HepG2 (cell line): ENCODE measurements around the gene DBNDD1. TPM values are rescaled to one million over a fixed set of nuclear protein-coding genes. Genes with fewer than 3 reads are reported as not detected.

Experiments
- ATF5 ChIP-seq: sonication (generic); formaldehyde crosslinking; IDR thresholded peaks from 2 replicates; pipeline ENCODE4 v1.4.0; 2020; ENCODE audit warnings: mild to moderate bottlenecking, low read depth, missing genetic modification reagents
- E2F1 ChIP-seq: sonication (generic); formaldehyde crosslinking; IDR thresholded peaks from 2 replicates; pipeline ENCODE4 v1.5.0; 2020; ENCODE audit warnings: missing genetic modification reagents
- HNF4A ChIP-seq: sonication (generic); formaldehyde crosslinking; IDR thresholded peaks from 2 replicates; pipeline ENCODE4 v1.4.0; 2020; ENCODE audit warnings: missing genetic modification reagents
- HNF4G ChIP-seq, 2 experiments: sonication (generic) in 1 of 2; formaldehyde crosslinking in 1 of 2; IDR thresholded peaks; 2 replicates each; pipeline versions ENCODE4 v1.4.0 to v1.6.1; 2011 to 2020; ENCODE audit warnings: borderline replicate concordance in 2 of 2, low read depth in 2 of 2, mild to moderate bottlenecking in 2 of 2, low read length in 1 of 2, missing genetic modification reagents in 1 of 2, moderate library complexity in 1 of 2
- NR2F2 ChIP-seq: IDR thresholded peaks from 2 replicates; pipeline ENCODE4 v1.6.1; 2012; ENCODE audit warnings: low read depth, inconsistent platforms, borderline replicate concordance
- PHF8 ChIP-seq: sonication (generic); formaldehyde crosslinking; IDR thresholded peaks from 2 replicates; pipeline ENCODE4 v1.5.0; 2020; ENCODE audit warnings: missing genetic modification reagents
- SNAPC4 ChIP-seq: sonication (generic); formaldehyde crosslinking; IDR thresholded peaks from 2 replicates; pipeline ENCODE4 v1.4.0; 2020; ENCODE audit warnings: mild to moderate bottlenecking, missing genetic modification reagents
- ZBTB8A ChIP-seq: sonication (generic); formaldehyde crosslinking; IDR thresholded peaks from 2 replicates; pipeline ENCODE4 v1.4.0; 2020; ENCODE audit warnings: mild to moderate bottlenecking, low read depth, missing genetic modification reagents, borderline replicate concordance
- ZNF225 ChIP-seq: sonication (generic); formaldehyde crosslinking; IDR thresholded peaks from 2 replicates; pipeline ENCODE4 v1.4.0; 2020; ENCODE audit warnings: mild to moderate bottlenecking, missing genetic modification reagents
- ZNF234 ChIP-seq: sonication (generic); formaldehyde crosslinking; conservative IDR thresholded peaks from 2 replicates; pipeline ENCODE4 v1.5.1; 2020; ENCODE audit warnings: mild to moderate bottlenecking, missing genetic modification reagents
- ZNF430 ChIP-seq: sonication (generic); formaldehyde crosslinking; IDR thresholded peaks from 2 replicates; pipeline ENCODE4 v1.9.0; 2021; ENCODE audit warnings: mild to moderate bottlenecking, missing genetic modification reagents
- ZNF609 ChIP-seq: sonication (generic); formaldehyde crosslinking; IDR thresholded peaks from 2 replicates; pipeline ENCODE4 v1.4.0; 2020; ENCODE audit warnings: mild to moderate bottlenecking, missing genetic modification reagents, borderline replicate concordance
- ZNF614 ChIP-seq: IDR thresholded peaks from 2 replicates; pipeline ENCODE4 v1.6.1; 2018; ENCODE audit warnings: missing biosample characterization, missing genetic modification reagents, inconsistent platforms, borderline replicate concordance
- ZNF83 ChIP-seq: sonication (generic); formaldehyde crosslinking; IDR thresholded peaks from 2 replicates; pipeline ENCODE4 v1.4.0; 2020; ENCODE audit warnings: missing genetic modification reagents, mild to moderate bottlenecking, borderline replicate concordance
- polyA plus RNA-seq, 8 experiments: library from polyadenylated mRNA; depleted of rRNA in 3 of 8; stranded (reverse) in 7 of 8; unstranded in 1 of 8; fragments of >200 nt; fragmentation: Illumina TruSeq in 4 of 8; extraction: Trizol in 4 of 8; gene quantifications; 2 replicates each; pipeline versions ENCODE4 v1.2.1 to v1.2.3, GENCODE V29; 2011 to 2016; ENCODE audit warnings: low read depth in 4 of 8, missing spikeins in 1 of 8, mixed read lengths in 1 of 8; ENCODE audit not compliant: insufficient read depth in 1 of 8
- total RNA-seq, 5 experiments: library from RNA; depleted of rRNA; stranded (reverse); fragments of >200 nt; fragmentation: Illumina TruSeq; extraction: Trizol; gene quantifications; 2 replicates each; pipeline ENCODE4 v1.2.3, GENCODE V29; 2016; ENCODE audit warnings: low read depth in 1 of 5

Gene DBNDD1
- total and polyA plus RNA-seq, 2 of the 13 experiments (the other 11 are each of a cell fraction or from before 2014, with no cell fraction given): 17.0 to 40.4 TPM

GRCh38 chr16:89971495-89972243 lies 47.6 kb downstream of the DBNDD1 start (continued):
- TF ChIP-seq ZNF609 (peak; percentile 47; the same call in 1 of the 2 replicates), E2F1 (CRISPR knock-in tag) (no peak), ZNF430 (CRISPR knock-in tag) (0 out of 2 replicates have a peak, but pooled peaks have one; percentile 22), HNF4A (CRISPR knock-in tag) (0 out of 2 replicates have a peak, but pooled peaks have one; percentile 47), ZNF234 (CRISPR knock-in tag) (0 out of 2 replicates have a peak, but pooled peaks have one; percentile 18), HNF4G (IDR thresholded peaks at IDR 0.05; ENCODE audit: borderline replicate concordance, low read depth, low read length) (no peak), HNF4G (CRISPR knock-in tag; IDR thresholded peaks at IDR 0.05; ENCODE audit: borderline replicate concordance, low read depth) (0 out of 2 replicates have a peak, but pooled peaks have one; percentile 47), SNAPC4 (CRISPR knock-in tag) (peak; percentile 81; the same call in 1 of the 2 replicates), ZNF225 (CRISPR knock-in tag) (peak; percentile 83; the same call in 1 of the 2 replicates), ZBTB8A (CRISPR knock-in tag) (peak; percentile 12; the same call in 1 of the 2 replicates), PHF8 (CRISPR knock-in tag) (no peak; the same call in 1 of the 2 replicates), NR2F2 (no peak), ZNF614 (CRISPR knock-in tag) (no peak; the same call in 1 of the 2 replicates), ZNF83 (peak; percentile 96; the same call in 1 of the 2 replicates), ATF5 (CRISPR knock-in tag) (peak; percentile 63)
